OCI-LY7 (cell line): ENCODE results near the gene MAML3. TPM values are rescaled to one million over a fixed set of nuclear protein-coding genes. Genes with fewer than 3 reads are reported as not detected.

Experiments
- BruUV-seq: library from RNA; stranded (reverse); fragments of 400-500 nt; replicated peaks from 2 replicates; lab custom pipeline; 2021; lab: Mats Ljungman, UMichigan
- CTCF ChIA-PET: fragments of 300-600 bp; sonication (Branson Sonifier 250); formaldehyde crosslinking; loops from one replicate; lab custom pipeline; 2022; ENCODE audit warnings: antibody characterized with exemption; ENCODE audit not compliant: unreplicated experiment; lab: Charles Lee
- POLR2A ChIA-PET: fragments of 300-600 bp; sonication (Branson Sonifier 250); formaldehyde crosslinking; loops from one replicate; lab custom pipeline; 2022; ENCODE audit warnings: antibody characterized with exemption; lab: Charles Lee
- DNase-seq: peaks from one replicate; pipeline ENCODE4 v3.0.0-alpha.2; 2015; ENCODE audit warnings: low spot score
- H2AFZ ChIP-seq: fragments of 200-600 bp; sonication (generic), shearing (Covaris generic); 2 replicates; pipeline ENCODE4 v1.6.1; 2014; ENCODE audit warnings: mild to moderate bottlenecking, antibody characterized with exemption, low read length, moderate library complexity
- H3K27ac ChIP-seq: fragments of 200-600 bp; sonication (generic); 2 replicates; pipeline ENCODE4 v1.5.1; 2014; ENCODE audit warnings: mixed run types, low read depth, mild to moderate bottlenecking, moderate library complexity, low read length, inconsistent platforms; ENCODE audit not compliant: poor library complexity, severe bottlenecking
- H3K36me3 ChIP-seq: fragments of 200-600 bp; sonication (generic); 2 replicates; pipeline ENCODE4 v1.6.1; 2014; ENCODE audit warnings: mild to moderate bottlenecking, antibody characterized with exemption, low read length, moderate library complexity, mixed read lengths; ENCODE audit not compliant: insufficient read depth
- H3K4me1 ChIP-seq: fragments of 200-600 bp; sonication (generic); 2 replicates; pipeline ENCODE4 v1.5.1; 2014; ENCODE audit warnings: mild to moderate bottlenecking, low read length; ENCODE audit not compliant: insufficient read depth, poor library complexity, severe bottlenecking
- H3K4me2 ChIP-seq: fragments of 200-600 bp; sonication (generic); 2 replicates; pipeline ENCODE4 v1.6.1; 2014; ENCODE audit warnings: mild to moderate bottlenecking, low read length
- H3K4me3 ChIP-seq: fragments of 200-600 bp; sonication (generic); 2 replicates; pipeline ENCODE4 v1.5.1; 2014; ENCODE audit warnings: mild to moderate bottlenecking, low read depth, low read length; ENCODE audit not compliant: poor library complexity, severe bottlenecking
- H3K79me2 ChIP-seq: fragments of 200-600 bp; sonication (generic); 2 replicates; pipeline ENCODE4 v1.6.1; 2016; ENCODE audit warnings: low read depth, mild to moderate bottlenecking, low read length, moderate library complexity, mixed read lengths; ENCODE audit not compliant: insufficient read depth
- H3K9me2 ChIP-seq: fragments of 200-600 bp; sonication (generic); 2 replicates; pipeline ENCODE4 v1.6.1; 2016; ENCODE audit warnings: mild to moderate bottlenecking, low read length, mixed read lengths; ENCODE audit not compliant: insufficient read depth
- H3K9me3 ChIP-seq: fragments of 200-600 bp; sonication (generic); 2 replicates; pipeline ENCODE4 v1.6.1; 2014; ENCODE audit warnings: mild to moderate bottlenecking, mixed run types, low read length, mixed read lengths
- H4K20me1 ChIP-seq: fragments of 200-600 bp; sonication (generic); 2 replicates; pipeline ENCODE4 v1.6.1; 2014; ENCODE audit warnings: mild to moderate bottlenecking, antibody characterized with exemption, low read length, moderate library complexity, mixed read lengths; ENCODE audit not compliant: insufficient read depth
- CTCF ChIP-seq: fragments of 200-600 bp; sonication (generic); conservative IDR thresholded peaks from 2 replicates; pipeline ENCODE4 v1.5.1; 2014; ENCODE audit warnings: mild to moderate bottlenecking, antibody characterized with exemption, low read length, moderate library complexity, mixed read lengths
- EZH2phosphoT487 ChIP-seq: fragments of 200-600 bp; sonication (generic); IDR thresholded peaks from 2 replicates; pipeline ENCODE4 v1.6.1; 2018; ENCODE audit warnings: low read depth, borderline replicate concordance, mild to moderate bottlenecking, mixed run types, antibody characterized with exemption, low read length, moderate library complexity, mixed read lengths
- intact Hi-C: fragments of 100-400 bp; cut with micrococcal nuclease; formaldehyde crosslinking; loops from one replicate; pipeline ENCODE4 v1.10.0; 2022; ENCODE audit not compliant: unreplicated experiment
- total RNA-seq, 2 experiments: library from RNA; depleted of rRNA in 1 of 2; stranded (reverse); fragments of >200 nt in 1 of 2; shearing (Covaris generic) in 1 of 2; gene quantifications; 2 replicates each; pipeline ENCODE4 v1.2.3, GENCODE V29; 2014 to 2022

Gene MAML3
- total RNA-seq, 2 experiments from 2014 or later = 0.80 to 1.2 TPM

DNA sequence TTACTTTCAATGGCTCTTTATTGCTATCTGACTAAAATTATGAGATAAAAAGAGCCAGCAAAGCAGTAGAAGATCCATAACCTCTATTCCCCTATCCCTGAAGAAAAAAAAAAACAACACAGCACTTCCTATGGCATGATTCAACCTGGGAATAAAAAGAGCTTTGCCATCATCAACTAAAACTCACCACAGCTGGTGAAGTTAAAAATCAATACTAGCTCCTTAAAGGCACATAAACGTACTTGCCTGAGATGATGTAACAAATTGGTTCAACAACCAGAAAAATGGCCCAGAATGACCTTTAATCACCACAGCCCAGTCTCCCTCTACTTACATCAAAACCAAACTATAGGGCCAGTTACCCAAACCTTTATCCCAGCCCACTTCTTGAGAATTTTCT is 153.8 kb downstream of the MAML3 start:
- intact Hi-C loops = no loop called here
- Histone ChIP-seq H3K36me3 (no peaks in the 10 kb centered on the region), H3K79me2 (no peaks in the 10 kb centered on the region), H4K20me1 (no peaks in the 10 kb centered on the region), H3K27ac (no peak overlapping the region), H3K9me3 (no peaks in the 10 kb centered on the region), H3K4me3 (no peak overlapping the region), H3K9me2 (no peaks in the 10 kb centered on the region), H3K4me1 (no peaks in the 10 kb centered on the region), H3K4me2 (no peak overlapping the region), H2AFZ (no peak overlapping the region)
- CTCF ChIA-PET = no interaction called here
- no peak for DNase-seq
- TF ChIP-seq CTCF (no peak), EZH2phosphoT487 (no peak)
- POLR2A ChIA-PET = interaction anchor here (0.6 kb wide), 1 partner anchor 47 kb away, joined by 5 read pairs; no protein-coding TSS in a partner anchor
- BruUV-seq = no TSS peak

GRCh38 chr4:139988863-139989765 is 164.9 kb downstream of the MAML3 start:
- TF ChIP-seq EZH2phosphoT487 = no peak
- no peak for TF ChIP-seq CTCF
- ChIA-PET POLR2A (interaction anchor here (0.7 kb wide), 1 partner anchor 232 kb away, joined by 6 read pairs; no protein-coding TSS in a partner anchor), CTCF (no interaction called here)
- no peaks in the 10 kb centered on the region for H3K4me1 ChIP-seq
- no peaks in the 10 kb centered on the region for H3K79me2 ChIP-seq
- H3K4me3 ChIP-seq = no peak overlapping the region
- no peak overlapping the region for H3K4me2 ChIP-seq
- no peak for DNase-seq
- no peaks in the 10 kb centered on the region for H3K36me3 ChIP-seq
- no peaks in the 10 kb centered on the region for H3K9me2 ChIP-seq
- H3K27ac ChIP-seq = no peak overlapping the region
- no peaks in the 10 kb centered on the region for H3K9me3 ChIP-seq
- H4K20me1 ChIP-seq = no peaks in the 10 kb centered on the region
- BruUV-seq = no TSS peak
- no peak overlapping the region for H2AFZ ChIP-seq
- intact Hi-C loops = no loop called here

GRCh38 chr4:139987502-139987850 is 166.5 kb downstream of the MAML3 start:
- no peaks in the 10 kb centered on the region for H3K36me3 ChIP-seq
- no peak overlapping the region for H3K27ac ChIP-seq
- H3K4me2 ChIP-seq = no peak overlapping the region
- H2AFZ ChIP-seq = no peak overlapping the region
- intact Hi-C loops = no loop called here
- no peak overlapping the region for H3K4me3 ChIP-seq
- no peaks in the 10 kb centered on the region for H3K79me2 ChIP-seq
- H3K9me2 ChIP-seq = no peaks in the 10 kb centered on the region
- CTCF ChIA-PET = no interaction called here
- DNase-seq = no peak
- BruUV-seq = no TSS peak
- no peaks in the 10 kb centered on the region for H3K4me1 ChIP-seq
- POLR2A ChIA-PET = interaction anchor here (0.6 kb wide), 2 partner anchors 35 to 404 kb away, joined by 3 to 4 read pairs; no protein-coding TSS in a partner anchor
- H4K20me1 ChIP-seq = no peaks in the 10 kb centered on the region
- TF ChIP-seq EZH2phosphoT487 (no peak), CTCF (no peak)
- no peaks in the 10 kb centered on the region for H3K9me3 ChIP-seq
